Cardiac fibroblast (primary cell): ENCODE results near the gene SDK2.

ENCODE experiments used
- DNase-seq, 2 donors: peaks; one replicate each; pipeline versions ENCODE4 v3.0.0 to v3.0.0-alpha.2; 2010; ENCODE audit warnings: low read depth in 2 of 2
- H3K4me3 ChIP-seq, 2 donors: replicated peaks in 1 of 2; 1 replicate in 1 of 2; 2 replicates in 1 of 2; pipeline ENCODE4 v1.5.1; 2011; ENCODE audit warnings: low read depth in 2 of 2, low read length in 2 of 2, mild to moderate bottlenecking in 2 of 2, moderate library complexity in 1 of 2
- CTCF ChIP-seq: IDR thresholded peaks from one replicate; pipeline ENCODE4 v1.5.1; 2011; ENCODE audit warnings: low read depth, mild to moderate bottlenecking, low read length, inconsistent platforms

Gene SDK2

GRCh38 chr17:73301369-73301768 lies 342.9 kb downstream of the SDK2 start:
- TF ChIP-seq CTCF: no peak
- no peak overlapping the region for H3K4me3 ChIP-seq
- DNase-seq: no peak

- no peak overlapping the region for H3K4me3 ChIP-seq
- no peak for DNase-seq
- no peak for TF ChIP-seq CTCF
Observed at GRCh38 chr17:73300392-73300791, 343.9 kb downstream of the SDK2 start.

GRCh38 chr17:73297934-73298861 lies 346.0 kb downstream of the SDK2 start:
- TF ChIP-seq CTCF: no peak
- DNase-seq: no peak
- H3K4me3 ChIP-seq: no peak overlapping the region

- DNase-seq: peak; percentile 83 to 88
- H3K4me3 ChIP-seq: no peak overlapping the region
- no peak for TF ChIP-seq CTCF
Observed at GRCh38 chr17:73293480-73293911, 350.7 kb downstream of the SDK2 start.

GRCh38 chr17:73293031-73293430 lies 351.2 kb downstream of the SDK2 start:
- DNase-seq: no peak
- no peak overlapping the region for H3K4me3 ChIP-seq
- no peak for TF ChIP-seq CTCF

GRCh38 chr17:73292031-73292531 lies 352.2 kb downstream of the SDK2 start:
- TF ChIP-seq CTCF: no peak
- H3K4me3 ChIP-seq: peak overlapping the region in 1 of 2 donors; percentile 24
- DNase-seq: peak; percentile 50 to 79
